Colonic mucosa (tissue), 4 donors: ENCODE results near the gene HDGFL1. TPM values are rescaled to one million over a fixed set of nuclear protein-coding genes. Genes with fewer than 3 reads are reported as not detected.

Source experiments
- DNase-seq: peaks from one replicate; pipeline ENCODE4 v3.0.0-alpha.2; 2020
- H3K27ac ChIP-seq: fragments of 200-600 bp; one replicate; pipeline ENCODE4 v1.8.0; 2021
- H3K27me3 ChIP-seq: fragments of 200-600 bp; one replicate; pipeline ENCODE4 v1.8.0; 2021
- H3K36me3 ChIP-seq: fragments of 200-600 bp; one replicate; pipeline ENCODE4 v1.8.0; 2021
- H3K4me1 ChIP-seq: fragments of 200-600 bp; one replicate; pipeline ENCODE4 v1.8.0; 2021; ENCODE audit warnings: mild to moderate bottlenecking
- H3K4me3 ChIP-seq: fragments of 200-600 bp; one replicate; pipeline ENCODE4 v1.8.0; 2021
- H3K9ac ChIP-seq, 2 donors: one replicate each; pipeline ENCODE4 v1.7.0; 2013; ENCODE audit warnings: control low read depth in 2 of 2, low read depth in 2 of 2, low read length in 2 of 2
- H3K9me3 ChIP-seq: fragments of 200-600 bp; one replicate; pipeline ENCODE4 v1.8.0; 2021
- CTCF ChIP-seq: fragments of 200-600 bp; IDR thresholded peaks from one replicate; pipeline ENCODE4 v1.8.0; 2022; ENCODE audit warnings: antibody characterized with exemption, mild to moderate bottlenecking
- intact Hi-C: fragments of 100-400 bp; cut with DNase I; formaldehyde crosslinking; loops from one replicate; pipeline ENCODE4 v1.14.1; 2022
- total RNA-seq, 2 donors: library from RNA; stranded (reverse); fragmentation: NEBNext Ultra II Directional in 1 of 2; extraction: Animal tissue kit (Norgen Biotek cat#: 25700) in 1 of 2; gene quantifications; one replicate each; pipeline ENCODE4 v1.2.1, GENCODE V29; 2021
- donor health status: healthy.
- donor health status: DM: no; HTN: no; CAD: no.
- donor health status: DM: no; HTN: no; CAD: no.

Gene HDGFL1
- total RNA-seq, 2 donors from 2014 or later, result not detected

- Histone ChIP-seq H3K4me3 (no peak overlapping the region), H3K36me3 (no peaks in the 10 kb centered on the region), H3K4me1 (no peaks in the 10 kb centered on the region), H3K9ac (no peak overlapping the region), H3K27ac (no peak overlapping the region), H3K9me3 (no peaks in the 10 kb centered on the region), H3K27me3 (no peaks in the 10 kb centered on the region)
- no peak for TF ChIP-seq CTCF
- intact Hi-C loops, result no loop called here
- DNase-seq, result no peak
Observed at GRCh38 chr6:22556266-22556665, 13.1 kb upstream of the HDGFL1 start.

- TF ChIP-seq CTCF, result no peak
- Histone ChIP-seq H3K4me3 (no peak overlapping the region), H3K27me3 (no peaks in the 10 kb centered on the region), H3K36me3 (no peaks in the 10 kb centered on the region), H3K9ac (no peak overlapping the region), H3K9me3 (no peaks in the 10 kb centered on the region), H3K4me1 (no peaks in the 10 kb centered on the region), H3K27ac (no peak overlapping the region)
- intact Hi-C loops, result no loop called here
- no peak for DNase-seq
Observed at GRCh38 chr6:22557007-22557406, 12.4 kb upstream of the HDGFL1 start.

- no peaks in the 10 kb centered on the region for H3K4me1 ChIP-seq
- intact Hi-C loops, result no loop called here
- no peak for TF ChIP-seq CTCF
Observed at GRCh38 chr6:22558288-22558882, 11.0 kb upstream of the HDGFL1 start.

GRCh38 chr6:22568854-22569253 lies 512 bp upstream of the HDGFL1 start:
- Histone ChIP-seq H3K36me3 (no peaks in the 10 kb centered on the region), H3K9ac (no peak overlapping the region), H3K4me3 (no peak overlapping the region), H3K27me3 (no peaks in the 10 kb centered on the region), H3K9me3 (no peaks in the 10 kb centered on the region), H3K27ac (no peak overlapping the region), H3K4me1 (no peaks in the 10 kb centered on the region)
- intact Hi-C loops, result no loop called here
- DNase-seq, result no peak
- TF ChIP-seq CTCF, result no peak

More at GRCh38 chr6:22558288-22558882, 11.0 kb upstream of the HDGFL1 start:
- no peaks in the 10 kb centered on the region for H3K36me3 ChIP-seq
- no peak overlapping the region for H3K4me3 ChIP-seq
- no peaks in the 10 kb centered on the region for H3K27me3 ChIP-seq
- H3K9ac ChIP-seq, result no peak overlapping the region
- H3K27ac ChIP-seq, result no peak overlapping the region
- no peak for DNase-seq
- no peaks in the 10 kb centered on the region for H3K9me3 ChIP-seq

- DNase-seq, result no peak
- Histone ChIP-seq H3K4me3 (no peak overlapping the region), H3K27me3 (no peaks in the 10 kb centered on the region), H3K9ac (no peak overlapping the region), H3K4me1 (no peaks in the 10 kb centered on the region), H3K27ac (no peak overlapping the region), H3K36me3 (no peaks in the 10 kb centered on the region), H3K9me3 (no peaks in the 10 kb centered on the region)
- intact Hi-C loops, result no loop called here
- TF ChIP-seq CTCF, result no peak
Observed at GRCh38 chr6:22570185-22570551, 802 bp downstream of the HDGFL1 start.
